Measurements from ENCODE around the gene COBL.

COBL gene

DNA sequence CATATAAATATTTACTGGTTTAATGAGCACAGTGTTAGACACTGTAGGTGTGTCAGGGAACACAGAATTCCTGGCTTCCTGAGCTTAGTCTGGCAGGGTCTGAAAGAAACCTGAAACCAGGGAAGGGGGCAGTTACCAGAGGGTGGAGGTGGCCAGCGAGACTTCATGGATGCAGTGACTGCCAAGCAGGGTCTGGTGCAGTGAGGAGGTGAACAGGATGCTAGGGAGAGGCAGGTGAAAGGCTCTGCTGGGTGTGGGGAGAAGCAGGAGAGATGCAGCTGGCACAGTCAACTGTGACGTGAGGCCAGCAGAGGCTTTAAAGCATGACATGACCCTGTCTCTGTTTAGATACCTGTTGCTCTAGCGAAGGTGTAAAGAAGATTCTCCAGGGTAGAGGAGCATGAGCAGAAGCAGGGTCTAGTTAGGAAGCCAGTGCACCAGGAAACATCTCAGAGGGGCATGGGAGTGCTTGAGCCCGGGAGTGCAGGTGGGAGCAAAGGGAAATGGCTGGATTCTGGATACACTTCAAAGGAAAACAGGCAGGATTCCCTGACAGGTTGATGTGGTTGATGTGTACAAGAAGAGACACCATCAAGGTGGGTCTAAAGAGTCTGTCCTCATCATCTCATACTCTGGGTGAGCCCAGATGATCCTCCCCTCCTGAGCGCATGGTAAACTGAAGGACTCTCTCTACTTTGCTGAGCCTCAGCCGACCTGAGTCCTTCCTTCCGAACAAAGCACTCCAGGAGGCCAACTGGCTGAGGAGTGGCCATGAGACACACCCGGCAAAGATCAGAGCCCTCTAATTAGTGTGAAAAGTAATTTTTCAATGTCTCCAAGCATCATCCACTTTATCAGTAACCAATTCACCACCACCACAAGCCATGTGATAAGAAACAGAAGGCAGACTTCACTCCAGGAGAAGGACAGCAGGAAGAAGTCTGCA is 186.8 kb downstream of the COBL start:
- TF ChIP-seq, protein P1, sequence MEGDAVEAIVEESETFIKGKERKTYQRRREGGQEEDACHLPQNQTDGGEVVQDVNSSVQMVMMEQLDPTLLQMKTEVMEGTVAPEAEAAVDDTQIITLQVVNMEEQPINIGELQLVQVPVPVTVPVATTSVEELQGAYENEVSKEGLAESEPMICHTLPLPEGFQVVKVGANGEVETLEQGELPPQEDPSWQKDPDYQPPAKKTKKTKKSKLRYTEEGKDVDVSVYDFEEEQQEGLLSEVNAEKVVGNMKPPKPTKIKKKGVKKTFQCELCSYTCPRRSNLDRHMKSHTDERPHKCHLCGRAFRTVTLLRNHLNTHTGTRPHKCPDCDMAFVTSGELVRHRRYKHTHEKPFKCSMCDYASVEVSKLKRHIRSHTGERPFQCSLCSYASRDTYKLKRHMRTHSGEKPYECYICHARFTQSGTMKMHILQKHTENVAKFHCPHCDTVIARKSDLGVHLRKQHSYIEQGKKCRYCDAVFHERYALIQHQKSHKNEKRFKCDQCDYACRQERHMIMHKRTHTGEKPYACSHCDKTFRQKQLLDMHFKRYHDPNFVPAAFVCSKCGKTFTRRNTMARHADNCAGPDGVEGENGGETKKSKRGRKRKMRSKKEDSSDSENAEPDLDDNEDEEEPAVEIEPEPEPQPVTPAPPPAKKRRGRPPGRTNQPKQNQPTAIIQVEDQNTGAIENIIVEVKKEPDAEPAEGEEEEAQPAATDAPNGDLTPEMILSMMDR (IDR thresholded peaks at IDR 0.05; ENCODE audit: poor library complexity, severe bottlenecking) = no peak
- no peaks in the 10 kb centered on the region for H3K36me3 ChIP-seq (ENCODE audit: low read depth)
- H3K27ac ChIP-seq (ENCODE audit: poor library complexity, severe bottlenecking) = no peak overlapping the region
- H3K4me1 ChIP-seq (ENCODE audit: insufficient read depth, poor library complexity, severe bottlenecking) = no peaks in the 10 kb centered on the region
- H3K27me3 ChIP-seq (ENCODE audit: insufficient read depth, poor library complexity, severe bottlenecking) = no peaks in the 10 kb centered on the region
- no peaks in the 10 kb centered on the region for H3K9me3 ChIP-seq (ENCODE audit: severe bottlenecking)
- DNase-seq (ENCODE audit: low spot score) (no peak), ATAC-seq (ENCODE audit: low read depth) (no peak)
- no peak overlapping the region for H3K4me3 ChIP-seq (ENCODE audit: severe bottlenecking)

DNA sequence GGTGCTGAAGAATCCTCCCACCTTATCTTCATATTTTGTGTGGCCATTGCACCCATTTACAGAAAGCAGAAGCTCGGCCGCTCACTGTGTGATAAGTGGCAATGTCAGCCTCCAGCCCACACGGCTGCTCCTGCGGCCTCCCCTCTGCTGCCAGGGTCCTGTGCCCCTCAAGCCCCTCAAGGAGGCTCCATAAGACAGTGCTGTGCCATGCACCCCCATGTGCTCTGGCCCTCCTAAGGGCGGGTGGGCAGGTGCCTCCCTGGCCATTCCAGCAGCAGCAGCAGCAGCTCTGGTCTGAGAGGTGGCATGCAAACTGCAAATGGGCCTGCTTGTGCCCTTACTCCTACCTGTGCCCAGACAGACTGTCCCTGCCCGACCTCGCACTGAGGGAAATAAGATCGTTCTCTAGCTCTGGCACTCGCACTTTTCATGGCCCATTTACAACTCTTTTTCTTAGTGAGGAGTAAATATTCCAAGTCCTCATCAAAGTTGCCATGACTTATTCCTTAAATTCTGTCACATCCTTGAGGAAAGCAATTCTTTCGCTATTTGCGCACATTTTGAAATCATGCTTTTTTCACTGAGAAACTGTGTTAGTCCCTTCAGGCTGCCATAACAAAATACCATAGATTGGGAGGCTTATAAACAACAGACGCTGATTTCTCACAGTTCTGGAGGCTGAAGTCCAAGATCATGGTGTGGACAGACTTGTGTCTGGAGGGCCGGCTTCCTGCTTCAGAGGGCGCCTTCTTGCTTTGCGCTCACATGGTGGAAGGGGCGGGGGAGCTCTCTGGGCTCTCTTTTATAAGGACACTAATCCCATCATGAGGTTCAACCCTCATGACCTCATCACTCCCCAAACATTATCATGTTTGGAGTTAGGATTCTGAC is 187.8 kb downstream of the COBL start:
- H3K4me1 ChIP-seq (ENCODE audit: insufficient read depth, poor library complexity, severe bottlenecking) = peaks cover 3% of the 10 kb centered on the region
- no peak for ATAC-seq (ENCODE audit: low read depth)
- no peaks in the 10 kb centered on the region for H3K9me3 ChIP-seq (ENCODE audit: severe bottlenecking)
- no peak overlapping the region for H3K4me3 ChIP-seq (ENCODE audit: severe bottlenecking)
- DNase-seq (ENCODE audit: low spot score) = no peak
- H3K27me3 ChIP-seq (ENCODE audit: insufficient read depth, poor library complexity, severe bottlenecking) = no peaks in the 10 kb centered on the region
- no peaks in the 10 kb centered on the region for H3K36me3 ChIP-seq (ENCODE audit: low read depth)
- no peak overlapping the region for H3K27ac ChIP-seq (ENCODE audit: poor library complexity, severe bottlenecking)
- TF ChIP-seq, protein P1 (IDR thresholded peaks at IDR 0.05; ENCODE audit: poor library complexity, severe bottlenecking) = no peak

DNA sequence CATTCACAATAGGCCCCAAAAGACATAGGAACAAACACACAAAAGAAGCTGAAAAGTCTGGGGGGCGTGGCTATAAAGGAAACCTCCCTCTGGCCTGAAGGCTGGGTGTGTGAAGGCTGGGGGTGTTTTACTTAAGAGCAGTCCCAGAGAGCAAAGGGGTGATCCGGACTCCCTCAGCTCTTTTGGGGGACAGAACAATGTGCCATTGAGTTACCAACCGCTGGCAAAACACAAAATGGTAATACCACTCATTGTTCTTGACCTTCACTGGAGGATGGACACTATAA is 189.0 kb downstream of the COBL start:
- TF ChIP-seq, protein P1 (IDR thresholded peaks at IDR 0.05; ENCODE audit: poor library complexity, severe bottlenecking) = no peak
- Histone ChIP-seq H3K4me1 (ENCODE audit: insufficient read depth, poor library complexity, severe bottlenecking) (peaks cover 10% of the 10 kb centered on the region), H3K27me3 (ENCODE audit: insufficient read depth, poor library complexity, severe bottlenecking) (no peaks in the 10 kb centered on the region), H3K27ac (ENCODE audit: poor library complexity, severe bottlenecking) (no peak overlapping the region), H3K36me3 (ENCODE audit: low read depth) (no peaks in the 10 kb centered on the region), H3K4me3 (ENCODE audit: severe bottlenecking) (no peak overlapping the region), H3K9me3 (ENCODE audit: severe bottlenecking) (no peaks in the 10 kb centered on the region)
- ATAC-seq (ENCODE audit: low read depth) (no peak), DNase-seq (ENCODE audit: low spot score) (no peak)

DNA sequence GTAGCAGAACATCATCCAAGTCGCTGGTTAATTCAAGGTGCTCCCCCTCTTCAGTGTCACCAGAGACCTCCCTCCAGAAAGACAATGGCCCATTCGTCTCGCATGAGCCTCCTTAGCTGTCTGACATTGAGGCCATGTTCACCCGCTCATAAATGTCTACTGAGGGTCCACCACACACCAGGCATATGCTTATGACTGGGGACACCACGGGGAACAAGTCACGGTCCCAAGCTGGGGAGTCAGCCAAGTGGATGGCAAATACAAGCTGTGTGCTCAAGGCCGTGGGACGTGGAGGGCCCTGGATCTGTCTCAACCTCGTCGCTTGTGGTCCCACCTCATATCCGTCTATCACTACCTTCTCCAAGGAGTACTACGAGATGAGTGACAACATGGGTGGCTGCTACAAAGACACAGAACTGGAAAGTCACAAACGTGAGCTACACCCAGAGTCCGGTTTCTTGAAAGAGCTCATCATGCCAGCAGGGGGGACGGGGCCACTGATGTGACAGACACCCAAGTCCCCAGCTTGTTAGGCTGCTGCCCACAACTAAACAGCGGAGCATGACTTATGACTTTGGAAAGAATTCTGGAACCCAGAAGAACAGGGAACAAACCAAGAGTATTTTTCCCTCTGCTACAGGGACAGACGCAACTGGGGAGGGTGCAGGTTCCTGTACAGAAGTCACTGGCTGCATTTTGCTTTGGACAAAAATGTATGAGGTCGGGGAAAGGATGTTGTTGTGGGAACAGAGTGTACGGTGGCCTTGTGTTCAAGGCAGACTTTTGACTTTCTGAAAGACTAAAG is 189.6 kb downstream of the COBL start:
- Histone ChIP-seq H3K4me1 (ENCODE audit: insufficient read depth, poor library complexity, severe bottlenecking) (peaks cover 10% of the 10 kb centered on the region), H3K36me3 (ENCODE audit: low read depth) (no peaks in the 10 kb centered on the region), H3K9me3 (ENCODE audit: severe bottlenecking) (no peaks in the 10 kb centered on the region), H3K4me3 (ENCODE audit: severe bottlenecking) (no peak overlapping the region), H3K27me3 (ENCODE audit: insufficient read depth, poor library complexity, severe bottlenecking) (no peaks in the 10 kb centered on the region), H3K27ac (ENCODE audit: poor library complexity, severe bottlenecking) (no peak overlapping the region)
- ATAC-seq (ENCODE audit: low read depth) (no peak), DNase-seq (ENCODE audit: low spot score) (no peak)
- TF ChIP-seq, protein P1 (IDR thresholded peaks at IDR 0.05; ENCODE audit: poor library complexity, severe bottlenecking) = no peak
